Heart left ventricle (tissue), 16 donors: ENCODE results near the gene DBN1. TPM values are rescaled to one million over a fixed set of nuclear protein-coding genes. Genes with fewer than 3 reads are reported as not detected.
A peak's percentile ranks its signal among the peaks of the same experiment; 100 is the strongest.

Experiments used
- ATAC-seq, 4 donors: fragments of 200-7000 bp; cut with Tn5 transposase; one replicate each; pipeline ENCODE4 v1.9.1; 2020 to 2022; ENCODE audit warnings: moderate library complexity in 4 of 4, mild to moderate bottlenecking in 3 of 4, moderate number of reproducible peaks in 1 of 4
- DNase-seq, 5 donors: peaks; one replicate each; pipeline ENCODE4 v3.0.0-alpha.2; 2020
- H3K27ac ChIP-seq, 12 donors: fragments of 200-600 bp; sonication (generic) in 4 of 12; one replicate each; pipeline versions ENCODE4 v1.5.0 to v1.8.0; 2016 to 2022; ENCODE audit warnings: mild to moderate bottlenecking in 2 of 12
- H3K27me3 ChIP-seq, 9 donors: fragments of 200-600 bp; sonication (generic) in 2 of 9; one replicate each; pipeline versions ENCODE4 v1.5.1 to v1.8.0; 2016 to 2022; ENCODE audit warnings: mild to moderate bottlenecking in 3 of 9
- H3K36me3 ChIP-seq, 9 donors: fragments of 200-600 bp; sonication (generic) in 2 of 9; one replicate each; pipeline versions ENCODE4 v1.5.0 to v1.8.0; 2018 to 2022; ENCODE audit warnings: mild to moderate bottlenecking in 2 of 9
- H3K4me1 ChIP-seq, 12 donors: fragments of 200-600 bp; sonication (generic) in 4 of 12; one replicate each; pipeline versions ENCODE4 v1.5.0 to v1.8.0; 2016 to 2022; ENCODE audit warnings: mild to moderate bottlenecking in 3 of 12
- H3K4me3 ChIP-seq, 12 donors: fragments of 200-600 bp; sonication (generic) in 4 of 12; one replicate each; pipeline versions ENCODE4 v1.5.0 to v1.8.0; 2017 to 2022; ENCODE audit warnings: mild to moderate bottlenecking in 9 of 12, moderate library complexity in 4 of 12
- H3K9me3 ChIP-seq, 12 donors: fragments of 200-600 bp; sonication (generic) in 4 of 12; one replicate each; pipeline versions ENCODE4 v1.5.0 to v1.8.0; 2016 to 2022; ENCODE audit warnings: mild to moderate bottlenecking in 1 of 12
- CTCF ChIP-seq, 12 donors: fragments of 200-600 bp; sonication (generic) in 4 of 12; IDR thresholded peaks; one replicate each; pipeline versions ENCODE4 v1.5.0 to v1.8.0; 2018 to 2022; ENCODE audit warnings: antibody characterized with exemption in 12 of 12, mild to moderate bottlenecking in 5 of 12
- POLR2A ChIP-seq, 2 donors: fragments of 450-650 bp; IDR thresholded peaks; one replicate each; pipeline ENCODE4 v1.6.1; 2017; ENCODE audit warnings: antibody characterized with exemption in 2 of 2, mild to moderate bottlenecking in 2 of 2, moderate library complexity in 2 of 2
- WGBS, 4 donors: extraction: QIAGEN DNeasy Blood & Tissue Kit in 2 of 4; methylation state at CpG; one replicate each; pipeline versions ENCODE4 v1.1.5 to v1.1.7; 2013 to 2018; 5-methylcytosine and 5-hydroxymethylcytosine counted together
- intact Hi-C, 10 donors: fragments of 100-400 bp; cut with DNase I; formaldehyde crosslinking; loops; one replicate each; pipeline versions ENCODE4 v1.11.1 to v1.14.2; 2022
- polyA plus RNA-seq, 2 donors: library from polyadenylated mRNA; stranded (reverse); fragments of 200-250 nt; gene quantifications; one replicate each; pipeline ENCODE4 v1.2.3, GENCODE V29; 2013
- total RNA-seq, 9 donors: library from RNA; depleted of rRNA in 2 of 9; stranded (reverse); fragments of >200 nt in 2 of 9; fragmentation: NEBNext Ultra II Directional in 3 of 9; extraction: Animal tissue kit (Norgen Biotek cat#: 25700) in 3 of 9; gene quantifications; one replicate each; pipeline versions ENCODE4 v1.1.0 to v1.2.4, GENCODE V29; 2016 to 2023
- donor health status: ischemic (EF 13 %, LVEDD 7.1; RV severe dilation, severe dysfunction).
- donor health status: healthy with polysubstance abuse.
- donor health status: DM: no; HTN: yes; CAD: no.
- donor health status: DM: no; HTN: no; CAD: no.
- donor health status: ischemic (EF 25% LVEDD 6.9; RV normal size, moderate dysfunction).
- donor health status: ischemic (EF 25% LVEDD 5.7; RV mildly dilated, moderate dysfunction).
- donor health status: healthy.
- donor health status: DM: yes; HTN: yes; CAD: no.
- donor health status: ischemic (EF 35%, LVEDD 5.7; RV mildly dilated, moderate dysfunction).
- donor health status: nonischemic (EF 11% LVEDD 7.7; RV severe dilation, severe dysfunction).
- donor health status: DM: yes; HTN: yes; CAD: no.
- donor health status: PGD.
- donor health status: ischemic (EF 29% LVEDD 5.4; RV normal size, mild dysfunction).
- donor health status: nonischemic (EF 23%, LVEDD 6.1; RV moderate dilation, normal function).

Gene DBN1
- total and polyA plus RNA-seq, 11 donors: 12.3 to 60.7 (median 23.3) TPM

GRCh38 chr5:177459819-177460628 is 13.4 kb downstream of the DBN1 start:
- intact Hi-C loops: loop anchor here in 7 of 10 donors (5.0 to 10.0 kb wide), 3 partner anchors 37 to 145 kb away; partner anchors contain the start of genes MXD3 (in 5 of the 7) and PDLIM7 (in 3 of the 7)
- H3K27ac ChIP-seq: no peak overlapping the region
- ATAC-seq (no peak), DNase-seq (peak in 1 of 5 donors; percentile 33)
- WGBS, 4 donors: 92 to 95% (median 94%) methylated on average over 15 to 28 of the region's 28 CpGs
- H3K36me3 ChIP-seq: peaks cover 0 to 27% (median 11%) of the 10 kb centered on the region in 9 donors
- H3K9me3 ChIP-seq: peaks cover 0 to 2% (median 0%) of the 10 kb centered on the region in 12 donors
- H3K27me3 ChIP-seq: no peaks in the 10 kb centered on the region
- peaks cover 0 to 47% (median 24%) of the 10 kb centered on the region in 12 donors for H3K4me1 ChIP-seq
- no peak overlapping the region for H3K4me3 ChIP-seq
- TF ChIP-seq POLR2A (IDR thresholded peaks at IDR 0.05) (no peak), CTCF (IDR thresholded peaks at IDR 0.05) (no peak)

- DNase-seq (peak in 1 of 5 donors; percentile 49), ATAC-seq (no peak)
- Histone ChIP-seq H3K4me1 (peaks cover 0 to 50% (median 27%) of the 10 kb centered on the region in 12 donors), H3K9me3 (no peaks in the 10 kb centered on the region), H3K4me3 (no peak overlapping the region), H3K36me3 (peaks cover 0 to 25% (median 11%) of the 10 kb centered on the region in 9 donors), H3K27ac (no peak overlapping the region), H3K27me3 (no peaks in the 10 kb centered on the region)
- WGBS, 4 donors: 89 to 95% (median 92%) methylated on average over 10 to 11 of the region's 11 CpGs
- TF ChIP-seq CTCF (IDR thresholded peaks at IDR 0.05) (no peak), POLR2A (IDR thresholded peaks at IDR 0.05) (no peak)
- intact Hi-C loops: loop anchor here in 7 of 10 donors (5.0 to 10.0 kb wide), 3 partner anchors 38 to 145 kb away; partner anchors contain the start of genes MXD3 (in 5 of the 7) and PDLIM7 (in 3 of the 7)
Measured at GRCh38 chr5:177459357-177459756, 14.1 kb downstream of the DBN1 start.

GRCh38 chr5:177458912-177459350 is 14.5 kb downstream of the DBN1 start:
- H3K4me1 ChIP-seq: peaks cover 0 to 54% (median 31%) of the 10 kb centered on the region in 12 donors
- 89 to 97% (median 90%) methylated on average over 4 to 14 of the region's 14 CpGs for WGBS, 4 donors
- no peak overlapping the region for H3K4me3 ChIP-seq
- TF ChIP-seq CTCF (IDR thresholded peaks at IDR 0.05) (no peak), POLR2A (IDR thresholded peaks at IDR 0.05) (no peak)
- DNase-seq (peak in 2 of 5 donors; percentile 24 to 54), ATAC-seq (no peak)
- intact Hi-C loops: loop anchor here in 7 of 10 donors (5.0 to 10.0 kb wide), 3 partner anchors 38 to 144 kb away; partner anchors contain the start of genes MXD3 (in 5 of the 7) and PDLIM7 (in 3 of the 7)
- peaks cover 0 to 25% (median 11%) of the 10 kb centered on the region in 9 donors for H3K36me3 ChIP-seq
- no peak overlapping the region for H3K27ac ChIP-seq
- no peaks in the 10 kb centered on the region for H3K27me3 ChIP-seq
- no peaks in the 10 kb centered on the region for H3K9me3 ChIP-seq
